Esophagus muscularis mucosa (tissue), 4 donors: ENCODE data around the gene CELSR1. TPM values are rescaled to one million over a fixed set of nuclear protein-coding genes. Genes with fewer than 3 reads are reported as not detected.

ENCODE experiments used
- DNase-seq: peaks from one replicate; pipeline ENCODE4 v3.0.0-alpha.2; 2017; ENCODE audit errors: extremely low spot score
- H3K27ac ChIP-seq, 4 donors: fragments of 200-600 bp; sonication (generic); replicated peaks in 1 of 4; 1 replicate in 3 of 4; 2 replicates in 1 of 4; pipeline ENCODE4 v1.5.1; 2016 to 2019; ENCODE audit warnings: mild to moderate bottlenecking in 1 of 4
- H3K27me3 ChIP-seq, 4 donors: fragments of 200-600 bp; sonication (generic); one replicate each; pipeline versions ENCODE4 v1.5.1 to v1.6.0; 2016 to 2019
- H3K36me3 ChIP-seq, 4 donors: fragments of 200-600 bp; sonication (generic); one replicate each; pipeline ENCODE4 v1.5.1; 2016 to 2019
- H3K4me1 ChIP-seq, 4 donors: fragments of 200-600 bp; sonication (generic); one replicate each; pipeline ENCODE4 v1.5.1; 2016 to 2019
- H3K4me3 ChIP-seq, 4 donors: fragments of 200-600 bp; sonication (generic); 1 replicate in 2 of 4; 2 replicates in 2 of 4; pipeline ENCODE4 v1.5.1; 2016 to 2019; ENCODE audit warnings: mild to moderate bottlenecking in 4 of 4, moderate library complexity in 1 of 4
- H3K9me3 ChIP-seq, 4 donors: fragments of 200-600 bp; sonication (generic); 1 replicate in 3 of 4; 2 replicates in 1 of 4; pipeline ENCODE4 v1.5.1; 2016 to 2019
- EP300 ChIP-seq: sonication (generic); formaldehyde crosslinking; IDR thresholded peaks from one replicate; pipeline ENCODE4 v1.6.1; 2017; ENCODE audit warnings: antibody characterized with exemption
- POLR2A ChIP-seq: fragments of 450-650 bp; IDR thresholded peaks from one replicate; pipeline ENCODE4 v1.6.1; 2017; ENCODE audit warnings: antibody characterized with exemption, moderate library complexity, mild to moderate bottlenecking, low read depth
- POLR2AphosphoS5 ChIP-seq, 2 donors: sonication (generic); formaldehyde crosslinking; IDR thresholded peaks; one replicate each; pipeline ENCODE4 v1.6.1; 2017; ENCODE audit warnings: antibody characterized with exemption in 2 of 2
- WGBS: methylation state at CpG from one replicate; pipeline ENCODE4 v1.1.5; 2018; 5-methylcytosine and 5-hydroxymethylcytosine counted together
- intact Hi-C: fragments of 100-400 bp; cut with DNase I; formaldehyde crosslinking; loops from one replicate; pipeline ENCODE4 v1.15.1; 2023
- total RNA-seq, 4 donors: library from RNA; depleted of rRNA; stranded (reverse); fragments of >200 nt; gene quantifications; one replicate each; pipeline versions ENCODE4 v1.1.0 to v1.2.1, GENCODE V29; 2016
- TF ChIP-seq, protein P1 (sequence below), 3 experiments: fragments of 200-600 bp in 2 of 3; fragments of 450-650 bp in 1 of 3; sonication (generic) in 2 of 3; IDR thresholded peaks; one replicate each; pipeline ENCODE4 v1.5.1; 2017 to 2019; ENCODE audit warnings: antibody characterized with exemption in 3 of 3, mild to moderate bottlenecking in 2 of 3, moderate library complexity in 1 of 3

The CELSR1 gene
- total RNA-seq, 4 donors from 2014 or later, result 2.5 to 2.7 (median 2.6) TPM

GRCh38 chr22:46388647-46389046 lies 148.8 kb downstream of the CELSR1 start:
- intact Hi-C loops, result no loop called here
- TF ChIP-seq EP300 (no peak), POLR2AphosphoS5 (IDR thresholded peaks at IDR 0.05) (no peak), POLR2A (no peak)
- TF ChIP-seq, protein P1, sequence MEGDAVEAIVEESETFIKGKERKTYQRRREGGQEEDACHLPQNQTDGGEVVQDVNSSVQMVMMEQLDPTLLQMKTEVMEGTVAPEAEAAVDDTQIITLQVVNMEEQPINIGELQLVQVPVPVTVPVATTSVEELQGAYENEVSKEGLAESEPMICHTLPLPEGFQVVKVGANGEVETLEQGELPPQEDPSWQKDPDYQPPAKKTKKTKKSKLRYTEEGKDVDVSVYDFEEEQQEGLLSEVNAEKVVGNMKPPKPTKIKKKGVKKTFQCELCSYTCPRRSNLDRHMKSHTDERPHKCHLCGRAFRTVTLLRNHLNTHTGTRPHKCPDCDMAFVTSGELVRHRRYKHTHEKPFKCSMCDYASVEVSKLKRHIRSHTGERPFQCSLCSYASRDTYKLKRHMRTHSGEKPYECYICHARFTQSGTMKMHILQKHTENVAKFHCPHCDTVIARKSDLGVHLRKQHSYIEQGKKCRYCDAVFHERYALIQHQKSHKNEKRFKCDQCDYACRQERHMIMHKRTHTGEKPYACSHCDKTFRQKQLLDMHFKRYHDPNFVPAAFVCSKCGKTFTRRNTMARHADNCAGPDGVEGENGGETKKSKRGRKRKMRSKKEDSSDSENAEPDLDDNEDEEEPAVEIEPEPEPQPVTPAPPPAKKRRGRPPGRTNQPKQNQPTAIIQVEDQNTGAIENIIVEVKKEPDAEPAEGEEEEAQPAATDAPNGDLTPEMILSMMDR (IDR thresholded peaks at IDR 0.05), result no peak
- peaks cover 0 to 9% (median 2%) of the 10 kb centered on the region in 4 donors for H3K4me1 ChIP-seq
- H3K27ac ChIP-seq, result no peak overlapping the region
- H3K9me3 ChIP-seq, result no peaks in the 10 kb centered on the region
- H3K27me3 ChIP-seq, result no peaks in the 10 kb centered on the region
- no peak overlapping the region for H3K4me3 ChIP-seq
- 100% methylated on average over 5 of the region's 10 CpGs for WGBS
- H3K36me3 ChIP-seq, result no peaks in the 10 kb centered on the region
- DNase-seq, result no peak

DNA sequence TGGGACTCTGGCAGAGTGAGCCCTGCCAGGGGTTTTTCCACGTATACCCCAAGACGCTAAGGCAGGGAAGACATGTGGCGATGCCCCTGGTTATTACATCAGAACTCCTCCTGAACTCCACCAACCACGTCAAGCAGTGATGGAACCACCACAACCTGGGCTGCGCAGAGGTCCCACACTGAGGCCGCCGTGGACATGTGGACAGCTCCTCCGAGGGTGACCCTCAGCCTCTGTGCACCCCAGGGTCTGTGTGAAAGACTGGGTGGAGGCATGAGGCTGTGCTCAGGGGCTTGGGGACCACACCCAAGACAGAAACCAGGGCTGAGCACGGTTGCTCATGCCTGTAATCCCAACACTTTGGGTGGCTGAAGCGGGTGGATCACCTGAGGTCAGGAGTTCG lies 149.7 kb downstream of the CELSR1 start:
- no peaks in the 10 kb centered on the region for H3K9me3 ChIP-seq
- no peak for DNase-seq
- peaks cover 0 to 9% (median 2%) of the 10 kb centered on the region in 4 donors for H3K4me1 ChIP-seq
- H3K4me3 ChIP-seq, result no peak overlapping the region
- no peaks in the 10 kb centered on the region for H3K36me3 ChIP-seq
- TF ChIP-seq EP300 (no peak), POLR2A (no peak), POLR2AphosphoS5 (IDR thresholded peaks at IDR 0.05) (no peak)
- TF ChIP-seq, protein P1 (IDR thresholded peaks at IDR 0.05), result no peak
- H3K27me3 ChIP-seq, result no peaks in the 10 kb centered on the region
- WGBS, result 94% methylated on average over 3 of the region's 11 CpGs
- no peak overlapping the region for H3K27ac ChIP-seq
- intact Hi-C loops, result no loop called here

DNA sequence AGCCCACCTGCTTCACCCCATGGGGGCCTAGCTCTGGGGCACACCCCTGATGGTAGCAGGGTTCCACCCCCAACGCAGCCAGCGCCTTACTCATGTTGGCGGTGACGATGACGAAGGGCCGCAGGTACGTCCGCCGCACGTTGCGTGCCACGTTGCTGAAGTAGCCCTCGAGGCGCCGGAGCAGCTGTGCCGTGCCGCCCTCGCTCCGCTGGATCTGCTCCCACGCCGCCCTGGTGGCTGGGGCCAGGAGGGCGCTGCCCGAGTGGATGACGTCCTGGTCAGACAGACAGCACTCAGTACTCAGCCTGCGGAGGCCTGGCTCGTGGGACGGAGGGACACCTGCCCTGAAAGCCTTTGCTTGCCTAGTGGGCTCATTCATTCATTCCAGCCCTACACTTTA lies 151.1 kb downstream of the CELSR1 start:
- DNase-seq, result no peak
- WGBS, result 96% methylated on average over 12 of the region's 27 CpGs
- intact Hi-C loops, result no loop called here
- no peak overlapping the region for H3K27ac ChIP-seq
- no peaks in the 10 kb centered on the region for H3K27me3 ChIP-seq
- H3K4me3 ChIP-seq, result no peak overlapping the region
- no peak for TF ChIP-seq POLR2AphosphoS5 (IDR thresholded peaks at IDR 0.05)
- TF ChIP-seq, protein P1 (IDR thresholded peaks at IDR 0.05), result no peak
- no peak for TF ChIP-seq POLR2A
- no peak for TF ChIP-seq EP300
- no peaks in the 10 kb centered on the region for H3K9me3 ChIP-seq
- no peaks in the 10 kb centered on the region for H3K36me3 ChIP-seq
- peaks cover 0 to 9% (median 2%) of the 10 kb centered on the region in 4 donors for H3K4me1 ChIP-seq

GRCh38 chr22:46382524-46382923 lies 154.9 kb downstream of the CELSR1 start:
- H3K36me3 ChIP-seq, result no peaks in the 10 kb centered on the region
- intact Hi-C loops, result no loop called here

More at GRCh38 chr22:46382524-46382923, 154.9 kb downstream of the CELSR1 start:
- no peak for DNase-seq
- no peak overlapping the region for H3K4me3 ChIP-seq
- H3K4me1 ChIP-seq, result peaks cover 0 to 4% (median 0%) of the 10 kb centered on the region in 4 donors
- no peaks in the 10 kb centered on the region for H3K9me3 ChIP-seq
- TF ChIP-seq POLR2A (no peak), EP300 (no peak), POLR2AphosphoS5 (IDR thresholded peaks at IDR 0.05) (no peak)
- TF ChIP-seq, protein P1 (IDR thresholded peaks at IDR 0.05), result no peak
- H3K27ac ChIP-seq, result no peak overlapping the region
- 97% methylated on average over 15 of the region's 15 CpGs for WGBS
- no peaks in the 10 kb centered on the region for H3K27me3 ChIP-seq
